ENCODE data around the gene CD82.

DNA sequence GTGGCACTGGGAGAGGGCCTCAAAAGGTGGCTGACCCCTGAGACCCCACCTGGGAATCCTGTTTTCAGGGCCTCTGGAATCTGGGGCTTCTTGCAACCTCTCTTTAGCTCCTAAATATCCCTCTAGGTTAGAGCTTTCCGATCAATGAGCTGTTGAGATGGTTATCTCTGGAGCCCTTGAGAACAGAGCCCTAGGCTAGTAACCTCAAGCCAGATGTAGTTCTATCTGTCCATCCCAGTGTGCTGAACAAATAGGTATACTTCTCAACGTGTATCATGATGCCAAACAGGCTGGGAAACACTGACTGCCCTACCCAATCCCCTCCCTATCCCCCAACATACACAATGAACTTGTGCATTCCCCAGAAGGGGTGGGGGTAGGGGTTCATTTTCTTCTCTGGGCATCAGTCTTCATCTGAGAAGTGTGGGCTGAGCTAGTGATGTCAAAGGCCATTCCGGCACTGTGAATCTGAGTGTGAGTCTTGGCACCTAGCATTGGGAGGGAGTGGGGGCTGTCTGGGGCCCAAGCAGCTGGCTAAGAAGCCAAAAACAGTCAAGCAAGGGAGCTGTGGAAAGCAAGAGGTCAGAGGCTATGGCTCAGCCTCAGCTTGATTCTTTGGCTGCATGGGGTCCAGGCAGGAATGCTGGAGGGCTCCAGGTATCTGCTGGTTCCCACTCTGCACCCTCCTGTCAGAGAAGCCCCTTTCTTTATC, 17.3 kb downstream of the CD82 start:
- TF ChIP-seq, protein P1, sequence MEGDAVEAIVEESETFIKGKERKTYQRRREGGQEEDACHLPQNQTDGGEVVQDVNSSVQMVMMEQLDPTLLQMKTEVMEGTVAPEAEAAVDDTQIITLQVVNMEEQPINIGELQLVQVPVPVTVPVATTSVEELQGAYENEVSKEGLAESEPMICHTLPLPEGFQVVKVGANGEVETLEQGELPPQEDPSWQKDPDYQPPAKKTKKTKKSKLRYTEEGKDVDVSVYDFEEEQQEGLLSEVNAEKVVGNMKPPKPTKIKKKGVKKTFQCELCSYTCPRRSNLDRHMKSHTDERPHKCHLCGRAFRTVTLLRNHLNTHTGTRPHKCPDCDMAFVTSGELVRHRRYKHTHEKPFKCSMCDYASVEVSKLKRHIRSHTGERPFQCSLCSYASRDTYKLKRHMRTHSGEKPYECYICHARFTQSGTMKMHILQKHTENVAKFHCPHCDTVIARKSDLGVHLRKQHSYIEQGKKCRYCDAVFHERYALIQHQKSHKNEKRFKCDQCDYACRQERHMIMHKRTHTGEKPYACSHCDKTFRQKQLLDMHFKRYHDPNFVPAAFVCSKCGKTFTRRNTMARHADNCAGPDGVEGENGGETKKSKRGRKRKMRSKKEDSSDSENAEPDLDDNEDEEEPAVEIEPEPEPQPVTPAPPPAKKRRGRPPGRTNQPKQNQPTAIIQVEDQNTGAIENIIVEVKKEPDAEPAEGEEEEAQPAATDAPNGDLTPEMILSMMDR (IDR thresholded peaks at IDR 0.05), result no peak
- no peak for TF ChIP-seq POLR2A (IDR thresholded peaks at IDR 0.05)
